K562 (cell line): ENCODE measurements around the gene KLHDC7A.

Experiments used
- KLF6 ChIP-seq: fragments of 250-450 bp; sonication (Bioruptor Pico); IDR thresholded peaks from 2 replicates; pipeline ENCODE4 v1.4.0; 2020; ENCODE audit warnings: mild to moderate bottlenecking, moderate library complexity, borderline replicate concordance
- TF ChIP-seq, protein P1 (sequence below), 2 experiments: fragments of 450-650 bp in 1 of 2; sonication (generic) in 1 of 2; formaldehyde crosslinking in 1 of 2; IDR thresholded peaks in 1 of 2; conservative IDR thresholded peaks in 1 of 2; 2 replicates each; pipeline versions ENCODE4 v1.6.1 to v1.8.1; 2016 to 2023; ENCODE audit warnings: mild to moderate bottlenecking in 2 of 2, moderate library complexity in 2 of 2, inconsistent platforms in 1 of 2, missing genetic modification reagents in 1 of 2

DNA sequence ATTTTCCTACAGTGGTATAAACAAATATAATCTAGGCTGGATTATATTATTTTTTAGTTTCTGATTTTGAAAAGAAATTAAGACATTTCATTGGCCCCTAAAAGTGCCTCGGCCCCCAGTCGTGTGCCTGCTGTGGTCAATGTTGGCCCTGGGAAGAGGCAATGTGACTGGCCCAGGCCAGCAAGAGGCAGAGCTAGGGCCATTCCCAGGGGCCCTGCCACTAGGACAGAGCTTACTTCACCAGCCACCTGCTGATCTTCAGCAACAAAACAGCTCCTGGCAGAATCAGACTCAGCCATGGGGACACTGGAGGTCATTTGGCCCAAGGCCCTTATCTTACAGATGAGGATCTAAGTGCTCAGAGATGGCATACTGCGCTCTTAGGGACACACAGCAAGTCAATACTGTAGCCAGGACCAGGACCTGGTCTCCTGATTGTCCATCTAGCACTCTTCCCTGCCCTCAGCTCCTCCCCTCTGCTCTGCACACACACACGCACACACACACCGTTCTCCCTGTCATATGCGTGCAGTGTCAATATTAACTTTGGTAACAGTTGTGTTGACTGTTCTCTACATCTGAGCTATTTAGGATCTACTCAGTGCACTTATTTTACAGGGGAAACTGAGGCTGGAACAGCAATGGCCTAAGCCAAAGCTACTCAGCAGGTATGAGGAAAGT, 16.6 kb upstream of the KLHDC7A start:
- no peak for TF ChIP-seq KLF6 (CRISPR knock-in tag)
- TF ChIP-seq, protein P1, sequence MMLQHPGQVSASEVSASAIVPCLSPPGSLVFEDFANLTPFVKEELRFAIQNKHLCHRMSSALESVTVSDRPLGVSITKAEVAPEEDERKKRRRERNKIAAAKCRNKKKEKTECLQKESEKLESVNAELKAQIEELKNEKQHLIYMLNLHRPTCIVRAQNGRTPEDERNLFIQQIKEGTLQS (IDR thresholded peaks at IDR 0.05): no peak
- TF ChIP-seq, protein P1 (CRISPR knock-in tag; conservative IDR thresholded peaks at IDR 0.05): no peak
